DND-41 (cell line): ENCODE results near the gene PLAU.

ENCODE experiments used
- CTCF ChIP-seq: IDR thresholded peaks from 2 replicates; pipeline ENCODE4 v1.5.1; 2012; ENCODE audit warnings: borderline replicate concordance, low read length, moderate library complexity, mild to moderate bottlenecking; ENCODE audit not compliant: poor library complexity, severe bottlenecking; ENCODE audit errors: extremely low read depth
- EZH2 ChIP-seq: IDR thresholded peaks from 3 replicates; pipeline ENCODE4 v1.6.1; 2012; ENCODE audit warnings: borderline replicate concordance, low read depth, mild to moderate bottlenecking, moderate library complexity, low read length, inconsistent platforms; ENCODE audit not compliant: severe bottlenecking

- TF ChIP-seq CTCF (no peak), EZH2 (no peak)
These were observed 21.9 kb upstream of the PLAU start for GRCh38 chr10:73889014-73889413.
